ENCODE results near the gene KLHL18. TPM values are rescaled to one million over a fixed set of nuclear protein-coding genes. Genes with fewer than 3 reads are reported as not detected.

Gene KLHL18
- total RNA-seq, 1 experiment from 2014 or later, result 28.6 TPM

DNA sequence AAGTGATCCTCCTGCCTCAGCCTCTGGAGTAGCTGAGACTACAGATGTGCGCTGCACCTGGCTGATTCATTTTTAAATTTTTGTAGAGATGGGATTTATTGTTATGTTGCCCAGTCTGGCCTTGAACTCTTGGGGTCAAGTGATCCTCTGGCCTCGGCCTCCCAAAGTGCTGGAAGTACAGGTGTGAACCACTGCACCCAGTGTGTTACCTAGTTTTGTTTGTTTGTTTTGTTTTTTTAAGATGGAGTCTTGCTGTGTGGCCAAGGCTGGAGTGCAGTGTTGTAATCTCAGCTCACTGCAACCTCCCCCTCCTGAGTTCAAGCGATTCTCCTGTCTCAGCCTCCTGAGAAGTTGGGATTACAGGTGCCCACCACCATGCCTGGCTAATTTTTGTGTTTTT lies 110.2 kb downstream of the KLHL18 start:
- H3K27me3 ChIP-seq (ENCODE audit: low read length), result no peaks in the 10 kb centered on the region
- H3K9ac ChIP-seq (ENCODE audit: low read length), result no peak overlapping the region
- peaks cover 85% of the 10 kb centered on the region for H3K79me2 ChIP-seq (ENCODE audit: low read length)
- peaks cover 12% of the 10 kb centered on the region for H3K4me1 ChIP-seq (ENCODE audit: insufficient read depth, low read length)
- H3K9me2 ChIP-seq (replicated peaks; ENCODE audit: low read length), result no peaks in the 10 kb centered on the region
- CTCF ChIA-PET, result no interaction called here
- intact Hi-C loops (cut with micrococcal nuclease), result no loop called here
- H4K20me1 ChIP-seq (ENCODE audit: low read length), result peaks cover 36% of the 10 kb centered on the region
- no peak overlapping the region for H2AFZ ChIP-seq (ENCODE audit: low read length)
- no peak overlapping the region for H3K4me3 ChIP-seq (ENCODE audit: low read length)
- ATAC-seq (no peak), DNase-seq (no peak)
- no peak overlapping the region for H3K27ac ChIP-seq (ENCODE audit: low read length)
- H3K4me2 ChIP-seq (ENCODE audit: low read length), result no peak overlapping the region
- TF ChIP-seq, protein P1, sequence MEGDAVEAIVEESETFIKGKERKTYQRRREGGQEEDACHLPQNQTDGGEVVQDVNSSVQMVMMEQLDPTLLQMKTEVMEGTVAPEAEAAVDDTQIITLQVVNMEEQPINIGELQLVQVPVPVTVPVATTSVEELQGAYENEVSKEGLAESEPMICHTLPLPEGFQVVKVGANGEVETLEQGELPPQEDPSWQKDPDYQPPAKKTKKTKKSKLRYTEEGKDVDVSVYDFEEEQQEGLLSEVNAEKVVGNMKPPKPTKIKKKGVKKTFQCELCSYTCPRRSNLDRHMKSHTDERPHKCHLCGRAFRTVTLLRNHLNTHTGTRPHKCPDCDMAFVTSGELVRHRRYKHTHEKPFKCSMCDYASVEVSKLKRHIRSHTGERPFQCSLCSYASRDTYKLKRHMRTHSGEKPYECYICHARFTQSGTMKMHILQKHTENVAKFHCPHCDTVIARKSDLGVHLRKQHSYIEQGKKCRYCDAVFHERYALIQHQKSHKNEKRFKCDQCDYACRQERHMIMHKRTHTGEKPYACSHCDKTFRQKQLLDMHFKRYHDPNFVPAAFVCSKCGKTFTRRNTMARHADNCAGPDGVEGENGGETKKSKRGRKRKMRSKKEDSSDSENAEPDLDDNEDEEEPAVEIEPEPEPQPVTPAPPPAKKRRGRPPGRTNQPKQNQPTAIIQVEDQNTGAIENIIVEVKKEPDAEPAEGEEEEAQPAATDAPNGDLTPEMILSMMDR (conservative IDR thresholded peaks at IDR 0.05; ENCODE audit: low read depth, low read length), result no peak
- TF ChIP-seq EZH2 (IDR thresholded peaks at IDR 0.05; ENCODE audit: low read length, unreplicated experiment) (no peak), EZH2phosphoT487 (IDR thresholded peaks at IDR 0.05; ENCODE audit: borderline replicate concordance, low read length) (no peak)
- H3K9me3 ChIP-seq (ENCODE audit: low read length), result no peaks in the 10 kb centered on the region
- no TSS peak for BruUV-seq (replicated peaks)
- H3K36me3 ChIP-seq (ENCODE audit: low read depth, low read length), result peaks cover 17% of the 10 kb centered on the region
- H3F3A ChIP-seq (ENCODE audit: low read length, unreplicated experiment), result no peaks in the 10 kb centered on the region
- POLR2A ChIA-PET (ENCODE audit: unreplicated experiment), result no interaction called here

DNA sequence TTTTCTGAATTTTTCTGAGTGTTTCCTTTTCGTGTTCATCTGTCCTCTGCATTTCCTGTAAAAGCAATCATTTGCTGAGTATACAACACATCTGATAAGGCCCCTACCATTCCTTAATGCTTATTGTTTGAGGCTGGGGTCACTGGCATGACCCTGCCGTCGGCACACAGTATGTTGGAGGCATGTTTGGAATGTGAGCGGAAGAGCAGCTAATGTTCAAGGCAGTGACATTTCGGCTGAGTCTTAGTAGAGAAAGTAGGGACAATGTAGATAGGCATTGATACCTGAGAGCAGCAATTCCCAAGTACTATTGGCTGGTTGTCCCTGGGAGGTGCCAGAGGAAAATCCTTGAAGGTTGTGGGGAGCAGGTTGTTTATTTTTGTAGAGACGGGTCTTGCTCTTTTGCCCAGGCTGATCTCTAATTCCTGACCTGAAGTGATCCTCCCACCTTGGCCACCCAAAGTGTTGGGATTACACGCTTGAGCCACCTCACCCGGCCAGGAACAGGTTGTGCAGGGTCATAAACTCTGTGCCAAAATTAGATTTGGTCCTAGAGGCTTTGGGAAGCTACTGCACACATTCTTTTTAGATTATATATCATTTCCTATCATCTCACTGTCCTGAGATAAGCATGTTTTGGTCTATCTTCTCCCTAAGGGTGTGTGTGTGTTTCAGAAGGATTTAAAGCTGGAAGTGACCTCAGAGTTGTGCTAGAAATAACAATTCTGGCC lies 111.6 kb downstream of the KLHL18 start:
- intact Hi-C loops (cut with micrococcal nuclease), result no loop called here
- Histone ChIP-seq H3K4me2 (ENCODE audit: low read length) (peak overlapping the region; percentile 46), H3K79me2 (ENCODE audit: low read length) (peaks cover 77% of the 10 kb centered on the region), H4K20me1 (ENCODE audit: low read length) (peaks cover 32% of the 10 kb centered on the region), H2AFZ (ENCODE audit: low read length) (no peak overlapping the region), H3K27me3 (ENCODE audit: low read length) (no peaks in the 10 kb centered on the region), H3K9me3 (ENCODE audit: low read length) (no peaks in the 10 kb centered on the region), H3K4me3 (ENCODE audit: low read length) (no peak overlapping the region), H3K9ac (ENCODE audit: low read length) (no peak overlapping the region), H3K27ac (ENCODE audit: low read length) (no peak overlapping the region), H3K9me2 (replicated peaks; ENCODE audit: low read length) (no peaks in the 10 kb centered on the region), H3K4me1 (ENCODE audit: insufficient read depth, low read length) (peaks cover 12% of the 10 kb centered on the region), H3K36me3 (ENCODE audit: low read depth, low read length) (peaks cover 13% of the 10 kb centered on the region; the same call in 1 of the 2 replicates), H3F3A (ENCODE audit: low read length, unreplicated experiment) (no peaks in the 10 kb centered on the region)
- TF ChIP-seq EZH2 (IDR thresholded peaks at IDR 0.05; ENCODE audit: low read length, unreplicated experiment) (no peak), EZH2phosphoT487 (IDR thresholded peaks at IDR 0.05; ENCODE audit: borderline replicate concordance, low read length) (no peak)
- TF ChIP-seq, protein P1 (conservative IDR thresholded peaks at IDR 0.05; ENCODE audit: low read depth, low read length), result no peak
- ATAC-seq, result peak; percentile 53
- DNase-seq, result peak; percentile 66
- CTCF ChIA-PET, result no interaction called here
- POLR2A ChIA-PET (ENCODE audit: unreplicated experiment), result no interaction called here
- BruUV-seq (replicated peaks), result no TSS peak

DNA sequence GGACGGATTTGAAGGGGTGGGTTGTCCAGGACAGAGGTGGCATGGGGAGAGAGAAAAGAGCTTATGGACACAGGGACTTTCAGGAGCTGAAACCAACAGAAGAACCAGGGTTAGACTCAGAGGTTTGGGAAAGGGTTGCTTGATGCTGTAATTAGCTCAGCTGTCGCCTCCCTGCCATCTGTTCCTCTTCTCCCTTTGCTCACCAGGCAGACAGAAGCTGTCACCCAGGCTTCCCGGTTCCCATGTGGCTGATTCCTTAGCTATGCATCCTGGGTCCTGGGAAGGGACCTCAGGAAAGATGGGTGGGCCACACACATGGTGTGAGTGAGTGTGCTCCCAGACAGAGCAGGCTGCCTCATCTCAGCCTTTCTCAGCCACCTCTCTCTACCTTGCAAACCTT lies 112.1 kb downstream of the KLHL18 start:
- TF ChIP-seq, protein P1 (conservative IDR thresholded peaks at IDR 0.05; ENCODE audit: low read depth, low read length), result no peak
- TF ChIP-seq EZH2phosphoT487 (IDR thresholded peaks at IDR 0.05; ENCODE audit: borderline replicate concordance, low read length), result no peak
- TF ChIP-seq EZH2 (IDR thresholded peaks at IDR 0.05; ENCODE audit: low read length, unreplicated experiment), result no peak
- Histone ChIP-seq H3K9ac (ENCODE audit: low read length) (no peak overlapping the region), H3F3A (ENCODE audit: low read length, unreplicated experiment) (no peaks in the 10 kb centered on the region), H3K9me2 (replicated peaks; ENCODE audit: low read length) (no peaks in the 10 kb centered on the region), H3K36me3 (ENCODE audit: low read depth, low read length) (peaks cover 16% of the 10 kb centered on the region; the same call in 1 of the 2 replicates), H3K4me3 (ENCODE audit: low read length) (no peak overlapping the region), H2AFZ (ENCODE audit: low read length) (no peak overlapping the region), H4K20me1 (ENCODE audit: low read length) (peaks cover 32% of the 10 kb centered on the region), H3K4me1 (ENCODE audit: insufficient read depth, low read length) (peaks cover 12% of the 10 kb centered on the region), H3K79me2 (ENCODE audit: low read length) (peaks cover 79% of the 10 kb centered on the region), H3K9me3 (ENCODE audit: low read length) (no peaks in the 10 kb centered on the region), H3K4me2 (ENCODE audit: low read length) (no peak overlapping the region), H3K27me3 (ENCODE audit: low read length) (no peaks in the 10 kb centered on the region), H3K27ac (ENCODE audit: low read length) (no peak overlapping the region)
- intact Hi-C loops (cut with micrococcal nuclease), result no loop called here
- DNase-seq, result no peak
- ChIA-PET CTCF (no interaction called here), POLR2A (ENCODE audit: unreplicated experiment) (no interaction called here)
- no peak for ATAC-seq
- BruUV-seq (replicated peaks), result no TSS peak

Measured in PC-3 (cell line).